NCI-H2107 (cell line): Measurements from ENCODE around the gene RPN1.

Experiments used
- DNase-seq: peaks from one replicate; lab custom pipeline; 2025; lab: John Stamatoyannopoulos, UW

The RPN1 gene

GRCh38 chr3:128578346-128578745 lies 72.3 kb downstream of the RPN1 start:
- no peak for DNase-seq

- no peak for DNase-seq
Observed at GRCh38 chr3:128577711-128578110, 72.9 kb downstream of the RPN1 start.

- no peak for DNase-seq
Observed at GRCh38 chr3:128576290-128576689, 74.3 kb downstream of the RPN1 start.

- DNase-seq, result no peak
Observed at GRCh38 chr3:128575777-128576176, 74.8 kb downstream of the RPN1 start.

- no peak for DNase-seq
Observed at GRCh38 chr3:128573707-128574162, 76.9 kb downstream of the RPN1 start.

GRCh38 chr3:128573160-128573559 lies 77.5 kb downstream of the RPN1 start:
- DNase-seq, result no peak

- DNase-seq, result no peak
Observed at GRCh38 chr3:128572644-128573105, 77.9 kb downstream of the RPN1 start.

GRCh38 chr3:128572013-128572412 lies 78.6 kb downstream of the RPN1 start:
- no peak for DNase-seq
